HEK293T (cell line): ENCODE measurements around the gene CAPN5.

Experiments
- ARNT ChIP-seq: fragments of 450-650 bp; IDR thresholded peaks from 2 replicates; pipeline ENCODE4 v1.6.1; 2017; ENCODE audit warnings: mild to moderate bottlenecking
- BHLHE40 ChIP-seq: fragments of 450-650 bp; IDR thresholded peaks from 2 replicates; pipeline ENCODE4 v1.6.1; 2016; ENCODE audit warnings: mild to moderate bottlenecking, moderate library complexity, borderline replicate concordance
- ELF4 ChIP-seq: fragments of 450-650 bp; IDR thresholded peaks from 2 replicates; pipeline ENCODE4 v1.6.1; 2017; ENCODE audit warnings: antibody characterized with exemption
- FOXA1 ChIP-seq: fragments of 450-650 bp; IDR thresholded peaks from 2 replicates; pipeline ENCODE4 v1.6.1; 2016; ENCODE audit warnings: mild to moderate bottlenecking
- FOXK2 ChIP-seq: fragments of 450-650 bp; IDR thresholded peaks from 2 replicates; pipeline ENCODE4 v1.6.1; 2016; ENCODE audit warnings: mild to moderate bottlenecking
- HDGF ChIP-seq: fragments of 450-650 bp; IDR thresholded peaks from 2 replicates; pipeline ENCODE4 v1.6.1; 2017; ENCODE audit warnings: antibody characterized with exemption, borderline replicate concordance
- L3MBTL2 ChIP-seq: fragments of 450-650 bp; conservative IDR thresholded peaks from 2 replicates; pipeline ENCODE4 v1.6.1; 2016; ENCODE audit warnings: mild to moderate bottlenecking
- NFRKB ChIP-seq: fragments of 450-650 bp; IDR thresholded peaks from 2 replicates; pipeline ENCODE4 v1.6.1; 2016; ENCODE audit warnings: mild to moderate bottlenecking, moderate library complexity
- SP1 ChIP-seq: fragments of 450-650 bp; IDR thresholded peaks from 2 replicates; pipeline ENCODE4 v1.6.1; 2017
- SUZ12 ChIP-seq: fragments of 450-650 bp; IDR thresholded peaks from 2 replicates; pipeline ENCODE4 v1.6.1; 2016; ENCODE audit warnings: mild to moderate bottlenecking
- TARDBP ChIP-seq: fragments of 450-650 bp; IDR thresholded peaks from 2 replicates; pipeline ENCODE4 v1.6.1; 2016

- TF ChIP-seq L3MBTL2, result no peak
- no peak for TF ChIP-seq FOXK2
- TF ChIP-seq BHLHE40, result no peak
- no peak for TF ChIP-seq HDGF
- no peak for TF ChIP-seq FOXA1
- no peak for TF ChIP-seq NFRKB
- no peak for TF ChIP-seq ELF4
- TF ChIP-seq TARDBP, result no peak
- TF ChIP-seq ARNT, result no peak
- no peak for TF ChIP-seq SUZ12
- no peak for TF ChIP-seq SP1
Observed at GRCh38 chr11:77090046-77090372, 23.2 kb downstream of the CAPN5 start.
